HEK293 (cell line): ENCODE results near the gene PAQR5.

Experiments used
- CTCF ChIA-PET: fragments of 350-600 bp; formaldehyde crosslinking; extraction: SDS; loops from one replicate; lab custom pipeline; 2021; ENCODE audit warnings: antibody characterized with exemption; lab: Yijun Ruan, JAX
- POLR2A ChIA-PET: fragments of 300-600 bp; formaldehyde crosslinking; extraction: SDS; loops from one replicate; lab custom pipeline; 2020; ENCODE audit warnings: antibody characterized with exemption, inconsistent platforms; lab: Yijun Ruan, JAX
- H3K27ac ChIP-seq: fragments of 200-500 bp; sonication (Bioruptor generic); 2 replicates; pipeline ENCODE4 v1.5.1; 2014; ENCODE audit warnings: low read depth, low read length, control low read depth, inconsistent platforms; ENCODE audit errors: extremely low read depth
- H3K36me3 ChIP-seq, 2 experiments: fragments of 200-500 bp in 1 of 2; sonication (Bioruptor generic) in 1 of 2; 1 replicate in 1 of 2; 2 replicates in 1 of 2; pipeline ENCODE4 v1.5.1; 2014 to 2017; ENCODE audit warnings: inconsistent platforms in 2 of 2, low read length in 2 of 2; ENCODE audit not compliant: control insufficient read depth in 2 of 2, insufficient read depth in 1 of 2
- H3K4me1 ChIP-seq: fragments of 200-500 bp; sonication (Bioruptor generic); 2 replicates; pipeline ENCODE4 v1.5.1; 2014; ENCODE audit warnings: mild to moderate bottlenecking, low read length, inconsistent platforms; ENCODE audit not compliant: control insufficient read depth, insufficient read depth
- H3K4me3 ChIP-seq: 2 replicates; pipeline ENCODE4 v1.5.1; 2011; ENCODE audit warnings: low read depth, mild to moderate bottlenecking, control low read depth, low read length, moderate library complexity
- H3K9me3 ChIP-seq: fragments of 200-500 bp; sonication (Bioruptor generic); 2 replicates; pipeline ENCODE4 v1.5.1; 2014; ENCODE audit warnings: low read depth, low read length, inconsistent platforms; ENCODE audit not compliant: control insufficient read depth, insufficient read depth
- BCL11A ChIP-seq: fragments of 450-650 bp; formaldehyde crosslinking; IDR thresholded peaks from 2 replicates; pipeline ENCODE4 v1.5.1; 2016; ENCODE audit warnings: low read depth, missing biosample characterization, missing genetic modification characterization
- KLF10 ChIP-seq: fragments of 450-650 bp; IDR thresholded peaks from 2 replicates; pipeline ENCODE4 v1.5.1; 2018; ENCODE audit warnings: missing biosample characterization, mild to moderate bottlenecking, missing genetic modification characterization
- MEIS1 ChIP-seq: sonication (generic); formaldehyde crosslinking; IDR thresholded peaks from 2 replicates; pipeline ENCODE4 v1.8.1; 2022; ENCODE audit warnings: missing genetic modification reagents, mild to moderate bottlenecking, borderline replicate concordance
- ZEB2 ChIP-seq: fragments of 450-650 bp; formaldehyde crosslinking; IDR thresholded peaks from 2 replicates; pipeline ENCODE4 v1.5.1; 2016; ENCODE audit warnings: missing biosample characterization, missing genetic modification characterization
- ZIC2 ChIP-seq: fragments of 450-650 bp; formaldehyde crosslinking; IDR thresholded peaks from 2 replicates; pipeline ENCODE4 v1.5.1; 2016; ENCODE audit warnings: missing biosample characterization, missing genetic modification characterization
- ZNF10 ChIP-seq: fragments of 450-650 bp; formaldehyde crosslinking; IDR thresholded peaks from 2 replicates; pipeline ENCODE4 v1.5.1; 2017; ENCODE audit warnings: missing biosample characterization, missing genetic modification characterization
- ZNF112 ChIP-seq: fragments of 450-650 bp; formaldehyde crosslinking; IDR thresholded peaks from 2 replicates; pipeline ENCODE4 v1.5.0; 2017; ENCODE audit warnings: missing biosample characterization, missing genetic modification characterization
- ZNF223 ChIP-seq: fragments of 450-650 bp; formaldehyde crosslinking; IDR thresholded peaks from 2 replicates; pipeline ENCODE4 v1.5.1; 2016; ENCODE audit warnings: missing biosample characterization, missing genetic modification characterization
- ZNF433 ChIP-seq: fragments of 450-650 bp; formaldehyde crosslinking; IDR thresholded peaks from 2 replicates; pipeline ENCODE4 v1.5.1; 2016; ENCODE audit warnings: missing biosample characterization, missing genetic modification characterization, low read depth
- ZNF473 ChIP-seq: fragments of 450-650 bp; formaldehyde crosslinking; IDR thresholded peaks from 2 replicates; pipeline ENCODE4 v1.5.1; 2017; ENCODE audit warnings: missing biosample characterization, missing genetic modification characterization
- ZNF544 ChIP-seq: fragments of 450-650 bp; formaldehyde crosslinking; IDR thresholded peaks from 2 replicates; pipeline ENCODE4 v1.5.0; 2017; ENCODE audit warnings: missing biosample characterization, missing genetic modification characterization
- ZNF549 ChIP-seq: fragments of 450-650 bp; IDR thresholded peaks from 2 replicates; pipeline ENCODE4 v1.5.1; 2018; ENCODE audit warnings: missing biosample characterization, missing genetic modification characterization, mild to moderate bottlenecking, inconsistent platforms, moderate library complexity
- ZNF596 ChIP-seq: fragments of 450-650 bp; IDR thresholded peaks from 2 replicates; pipeline ENCODE4 v1.5.0; 2018; ENCODE audit warnings: missing biosample characterization, mild to moderate bottlenecking, missing genetic modification characterization, moderate library complexity
- ZNF654 ChIP-seq: fragments of 450-650 bp; formaldehyde crosslinking; IDR thresholded peaks from 2 replicates; pipeline ENCODE4 v1.5.1; 2016; ENCODE audit warnings: low read depth, missing biosample characterization, missing genetic modification characterization
- ZNF707 ChIP-seq: fragments of 450-650 bp; formaldehyde crosslinking; IDR thresholded peaks from 2 replicates; pipeline ENCODE4 v1.5.1; 2016; ENCODE audit warnings: missing biosample characterization, missing genetic modification characterization
- ZNF768 ChIP-seq: fragments of 450-650 bp; formaldehyde crosslinking; IDR thresholded peaks from 2 replicates; pipeline ENCODE4 v1.5.1; 2018; ENCODE audit warnings: missing biosample characterization, mild to moderate bottlenecking, missing genetic modification characterization
- ZNF792 ChIP-seq: fragments of 450-650 bp; formaldehyde crosslinking; IDR thresholded peaks from 2 replicates; pipeline ENCODE4 v1.5.1; 2016; ENCODE audit warnings: missing biosample characterization, missing genetic modification characterization
- ZXDB ChIP-seq: fragments of 450-650 bp; formaldehyde crosslinking; IDR thresholded peaks from 2 replicates; pipeline ENCODE4 v1.5.1; 2016; ENCODE audit warnings: missing biosample characterization, missing genetic modification characterization
- TF ChIP-seq, protein P1 (sequence below): fragments of 450-650 bp; formaldehyde crosslinking; IDR thresholded peaks from 2 replicates; pipeline ENCODE4 v1.5.1; 2016; ENCODE audit warnings: missing biosample characterization, missing genetic modification characterization
- TF ChIP-seq, protein P2 (sequence below): fragments of 450-650 bp; formaldehyde crosslinking; conservative IDR thresholded peaks from 2 replicates; pipeline ENCODE4 v1.5.1; 2016; ENCODE audit warnings: low read depth, missing biosample characterization, missing genetic modification characterization
- TF ChIP-seq, protein P3 (sequence below): fragments of 450-650 bp; formaldehyde crosslinking; IDR thresholded peaks from 2 replicates; pipeline ENCODE4 v1.5.1; 2016; ENCODE audit warnings: missing biosample characterization, missing genetic modification characterization, borderline replicate concordance
- TF ChIP-seq, protein P4 (sequence below): fragments of 450-650 bp; formaldehyde crosslinking; IDR thresholded peaks from 2 replicates; pipeline ENCODE4 v1.5.1; 2016; ENCODE audit warnings: missing biosample characterization, missing genetic modification characterization

Gene PAQR5

DNA sequence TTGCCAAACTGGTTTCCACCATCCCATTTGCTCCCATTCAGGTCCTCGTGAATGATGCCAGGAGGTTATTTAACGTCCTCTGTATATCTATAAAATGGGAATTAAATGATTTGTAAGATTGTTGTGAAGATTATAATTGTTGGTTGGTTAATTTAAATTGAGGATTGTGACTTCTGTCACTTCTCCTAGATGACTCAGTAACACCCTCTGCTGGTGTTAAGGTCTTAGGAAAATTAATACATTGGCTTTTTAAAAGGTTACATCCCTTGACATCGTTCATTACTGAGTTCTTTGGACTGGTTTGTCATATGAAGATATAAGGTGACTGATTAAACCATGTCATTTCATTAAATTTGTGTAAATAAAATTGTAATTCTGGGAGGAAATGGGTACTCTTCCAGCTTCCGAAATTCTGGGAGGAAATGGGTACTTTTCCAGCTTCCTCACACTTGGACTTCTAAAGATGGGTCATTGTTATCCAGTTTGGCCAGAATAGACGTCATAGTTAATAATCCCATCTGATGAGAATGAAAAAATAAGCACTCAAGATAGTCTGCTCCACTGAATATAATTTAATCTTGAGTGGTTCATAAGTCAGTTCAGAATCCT is 33.3 kb upstream of the PAQR5 start:
- Histone ChIP-seq H3K36me3 (peaks cover 3 to 6% of the 10 kb centered on the region in 2 experiments; a peak in 2 of 3 replicates), H3K9me3 (no peaks in the 10 kb centered on the region), H3K27ac (no peak overlapping the region), H3K4me1 (no peaks in the 10 kb centered on the region), H3K4me3 (no peak overlapping the region)
- CTCF ChIA-PET, result interaction anchor here (0.6 to 6.5 kb wide), 24 partner anchors 9 to 207 kb away, joined by 3 to 53 read pairs (median 4); partner anchors contain the start of gene KIF23
- POLR2A ChIA-PET, result no interaction called here
- 0 out of 2 replicates have a peak, but pooled peaks have one; percentile 20 for TF ChIP-seq KLF10 (tag by site-specific recombination)
- TF ChIP-seq ZNF792, result no peak
- TF ChIP-seq, protein P1, sequence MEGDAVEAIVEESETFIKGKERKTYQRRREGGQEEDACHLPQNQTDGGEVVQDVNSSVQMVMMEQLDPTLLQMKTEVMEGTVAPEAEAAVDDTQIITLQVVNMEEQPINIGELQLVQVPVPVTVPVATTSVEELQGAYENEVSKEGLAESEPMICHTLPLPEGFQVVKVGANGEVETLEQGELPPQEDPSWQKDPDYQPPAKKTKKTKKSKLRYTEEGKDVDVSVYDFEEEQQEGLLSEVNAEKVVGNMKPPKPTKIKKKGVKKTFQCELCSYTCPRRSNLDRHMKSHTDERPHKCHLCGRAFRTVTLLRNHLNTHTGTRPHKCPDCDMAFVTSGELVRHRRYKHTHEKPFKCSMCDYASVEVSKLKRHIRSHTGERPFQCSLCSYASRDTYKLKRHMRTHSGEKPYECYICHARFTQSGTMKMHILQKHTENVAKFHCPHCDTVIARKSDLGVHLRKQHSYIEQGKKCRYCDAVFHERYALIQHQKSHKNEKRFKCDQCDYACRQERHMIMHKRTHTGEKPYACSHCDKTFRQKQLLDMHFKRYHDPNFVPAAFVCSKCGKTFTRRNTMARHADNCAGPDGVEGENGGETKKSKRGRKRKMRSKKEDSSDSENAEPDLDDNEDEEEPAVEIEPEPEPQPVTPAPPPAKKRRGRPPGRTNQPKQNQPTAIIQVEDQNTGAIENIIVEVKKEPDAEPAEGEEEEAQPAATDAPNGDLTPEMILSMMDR (tag by site-specific recombination), result peak; percentile 58; the same call in 1 of the 2 replicates
- peak; percentile 69 for TF ChIP-seq ZNF654 (tag by site-specific recombination)

DNA sequence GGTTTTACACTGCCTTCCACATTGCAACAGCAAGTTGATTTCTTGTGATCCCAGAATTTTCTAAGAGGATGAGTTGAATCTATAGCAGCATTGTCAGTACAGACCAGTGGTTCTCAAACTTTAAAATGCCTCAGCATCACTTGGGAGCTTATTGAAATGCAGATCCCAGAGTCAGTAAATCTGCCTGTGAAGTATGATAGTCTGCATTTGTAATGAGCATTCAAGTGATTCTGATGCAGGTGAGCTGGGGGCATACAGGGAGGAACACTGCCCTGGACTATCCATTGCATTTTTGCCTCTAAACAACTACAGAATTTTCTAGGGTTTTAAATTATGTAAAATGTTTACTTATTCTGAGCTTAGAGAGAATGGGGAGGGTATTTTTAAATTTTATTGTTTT is 27.5 kb upstream of the PAQR5 start:
- H3K4me1 ChIP-seq, result peaks cover 19% of the 10 kb centered on the region
- H3K36me3 ChIP-seq, result no peaks in the 10 kb centered on the region
- TF ChIP-seq ZNF549 (tag by site-specific recombination), result no peak
- TF ChIP-seq ZNF707 (tag by site-specific recombination), result no peak
- TF ChIP-seq, all 188 proteins: peak for 0
- ChIA-PET POLR2A (no interaction called here), CTCF (interaction anchor here (1.2 kb wide), 1 partner anchor 212 kb away, joined by 3 read pairs; no protein-coding TSS in a partner anchor)
- H3K27ac ChIP-seq, result no peak overlapping the region
- H3K4me3 ChIP-seq, result no peak overlapping the region
- H3K9me3 ChIP-seq, result no peaks in the 10 kb centered on the region

DNA sequence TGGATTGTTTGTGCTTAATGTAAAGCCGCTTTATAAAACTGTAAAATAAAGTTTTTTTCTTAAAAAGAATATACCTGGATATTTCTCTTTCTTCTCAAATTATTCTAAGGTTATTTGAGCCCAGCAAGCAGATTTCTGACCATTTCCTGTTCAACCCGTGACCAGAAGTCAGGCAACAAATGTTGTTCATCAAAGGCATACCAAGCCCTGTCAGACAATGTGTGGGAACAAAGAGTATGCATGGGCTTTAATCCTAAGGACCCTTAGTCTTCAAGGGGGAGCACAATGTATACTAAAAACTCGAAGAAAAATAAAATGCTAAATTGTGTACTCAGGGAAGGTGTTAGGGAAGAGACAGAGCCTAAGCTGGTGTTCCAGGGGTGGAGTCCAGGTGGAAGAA is 26.6 kb upstream of the PAQR5 start:
- no peak overlapping the region for H3K4me3 ChIP-seq
- POLR2A ChIA-PET, result no interaction called here
- H3K4me1 ChIP-seq, result peaks cover 19% of the 10 kb centered on the region
- TF ChIP-seq ZNF10 (tag by site-specific recombination) (no peak), ZXDB (tag by site-specific recombination) (no peak), ZNF792 (no peak), ZNF223 (no peak), ZNF768 (tag by site-specific recombination) (no peak), MEIS1 (CRISPR knock-in tag) (no peak), ZEB2 (no peak), ZNF707 (tag by site-specific recombination) (no peak), ZNF433 (tag by site-specific recombination) (no peak), ZIC2 (tag by site-specific recombination) (no peak), BCL11A (tag by site-specific recombination) (no peak), ZNF549 (tag by site-specific recombination) (no peak), ZNF596 (tag by site-specific recombination) (no peak), ZNF112 (tag by site-specific recombination) (no peak), ZNF544 (tag by site-specific recombination) (no peak), ZNF473 (tag by site-specific recombination) (no peak)
- TF ChIP-seq, protein P2, sequence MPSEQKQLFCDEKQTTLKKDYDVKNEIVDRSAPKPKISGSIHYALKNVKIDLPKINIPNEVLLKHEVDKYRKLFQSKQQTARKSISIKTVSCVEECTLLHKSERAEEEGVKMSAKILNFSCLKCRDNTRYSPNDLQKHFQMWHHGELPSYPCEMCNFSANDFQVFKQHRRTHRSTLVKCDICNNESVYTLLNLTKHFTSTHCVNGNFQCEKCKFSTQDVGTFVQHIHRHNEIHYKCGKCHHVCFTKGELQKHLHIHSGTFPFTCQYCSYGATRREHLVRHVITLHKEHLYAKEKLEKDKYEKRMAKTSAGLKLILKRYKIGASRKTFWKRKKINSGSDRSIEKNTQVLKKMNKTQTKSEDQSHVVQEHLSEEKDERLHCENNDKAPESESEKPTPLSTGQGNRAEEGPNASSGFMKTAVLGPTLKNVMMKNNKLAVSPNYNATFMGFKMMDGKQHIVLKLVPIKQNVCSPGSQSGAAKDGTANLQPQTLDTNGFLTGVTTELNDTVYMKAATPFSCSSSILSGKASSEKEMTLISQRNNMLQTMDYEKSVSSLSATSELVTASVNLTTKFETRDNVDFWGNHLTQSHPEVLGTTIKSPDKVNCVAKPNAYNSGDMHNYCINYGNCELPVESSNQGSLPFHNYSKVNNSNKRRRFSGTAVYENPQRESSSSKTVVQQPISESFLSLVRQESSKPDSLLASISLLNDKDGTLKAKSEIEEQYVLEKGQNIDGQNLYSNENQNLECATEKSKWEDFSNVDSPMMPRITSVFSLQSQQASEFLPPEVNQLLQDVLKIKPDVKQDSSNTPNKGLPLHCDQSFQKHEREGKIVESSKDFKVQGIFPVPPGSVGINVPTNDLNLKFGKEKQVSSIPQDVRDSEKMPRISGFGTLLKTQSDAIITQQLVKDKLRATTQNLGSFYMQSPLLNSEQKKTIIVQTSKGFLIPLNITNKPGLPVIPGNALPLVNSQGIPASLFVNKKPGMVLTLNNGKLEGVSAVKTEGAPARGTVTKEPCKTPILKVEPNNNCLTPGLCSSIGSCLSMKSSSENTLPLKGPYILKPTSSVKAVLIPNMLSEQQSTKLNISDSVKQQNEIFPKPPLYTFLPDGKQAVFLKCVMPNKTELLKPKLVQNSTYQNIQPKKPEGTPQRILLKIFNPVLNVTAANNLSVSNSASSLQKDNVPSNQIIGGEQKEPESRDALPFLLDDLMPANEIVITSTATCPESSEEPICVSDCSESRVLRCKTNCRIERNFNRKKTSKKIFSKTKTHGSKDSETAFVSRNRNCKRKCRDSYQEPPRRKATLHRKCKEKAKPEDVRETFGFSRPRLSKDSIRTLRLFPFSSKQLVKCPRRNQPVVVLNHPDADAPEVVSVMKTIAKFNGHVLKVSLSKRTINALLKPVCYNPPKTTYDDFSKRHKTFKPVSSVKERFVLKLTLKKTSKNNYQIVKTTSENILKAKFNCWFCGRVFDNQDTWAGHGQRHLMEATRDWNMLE, result no peak
- TF ChIP-seq, protein P3, sequence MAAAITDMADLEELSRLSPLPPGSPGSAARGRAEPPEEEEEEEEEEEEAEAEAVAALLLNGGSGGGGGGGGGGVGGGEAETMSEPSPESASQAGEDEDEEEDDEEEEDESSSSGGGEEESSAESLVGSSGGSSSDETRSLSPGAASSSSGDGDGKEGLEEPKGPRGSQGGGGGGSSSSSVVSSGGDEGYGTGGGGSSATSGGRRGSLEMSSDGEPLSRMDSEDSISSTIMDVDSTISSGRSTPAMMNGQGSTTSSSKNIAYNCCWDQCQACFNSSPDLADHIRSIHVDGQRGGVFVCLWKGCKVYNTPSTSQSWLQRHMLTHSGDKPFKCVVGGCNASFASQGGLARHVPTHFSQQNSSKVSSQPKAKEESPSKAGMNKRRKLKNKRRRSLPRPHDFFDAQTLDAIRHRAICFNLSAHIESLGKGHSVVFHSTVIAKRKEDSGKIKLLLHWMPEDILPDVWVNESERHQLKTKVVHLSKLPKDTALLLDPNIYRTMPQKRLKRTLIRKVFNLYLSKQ (tag by site-specific recombination), result no peak
- TF ChIP-seq, protein P4, sequence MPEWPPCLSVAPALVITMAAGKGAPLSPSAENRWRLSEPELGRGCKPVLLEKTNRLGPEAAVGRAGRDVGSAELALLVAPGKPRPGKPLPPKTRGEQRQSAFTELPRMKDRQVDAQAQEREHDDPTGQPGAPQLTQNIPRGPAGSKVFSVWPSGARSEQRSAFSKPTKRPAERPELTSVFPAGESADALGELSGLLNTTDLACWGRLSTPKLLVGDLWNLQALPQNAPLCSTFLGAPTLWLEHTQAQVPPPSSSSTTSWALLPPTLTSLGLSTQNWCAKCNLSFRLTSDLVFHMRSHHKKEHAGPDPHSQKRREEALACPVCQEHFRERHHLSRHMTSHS (tag by site-specific recombination), result no peak
- CTCF ChIA-PET, result interaction anchor here (1.2 kb wide), 1 partner anchor 213 kb away, joined by 3 read pairs; no protein-coding TSS in a partner anchor
- H3K9me3 ChIP-seq, result no peaks in the 10 kb centered on the region
- no peak overlapping the region for H3K27ac ChIP-seq
- no peaks in the 10 kb centered on the region for H3K36me3 ChIP-seq
